Measurements from ENCODE around the gene ARHGAP29.

Gene ARHGAP29, protein sequence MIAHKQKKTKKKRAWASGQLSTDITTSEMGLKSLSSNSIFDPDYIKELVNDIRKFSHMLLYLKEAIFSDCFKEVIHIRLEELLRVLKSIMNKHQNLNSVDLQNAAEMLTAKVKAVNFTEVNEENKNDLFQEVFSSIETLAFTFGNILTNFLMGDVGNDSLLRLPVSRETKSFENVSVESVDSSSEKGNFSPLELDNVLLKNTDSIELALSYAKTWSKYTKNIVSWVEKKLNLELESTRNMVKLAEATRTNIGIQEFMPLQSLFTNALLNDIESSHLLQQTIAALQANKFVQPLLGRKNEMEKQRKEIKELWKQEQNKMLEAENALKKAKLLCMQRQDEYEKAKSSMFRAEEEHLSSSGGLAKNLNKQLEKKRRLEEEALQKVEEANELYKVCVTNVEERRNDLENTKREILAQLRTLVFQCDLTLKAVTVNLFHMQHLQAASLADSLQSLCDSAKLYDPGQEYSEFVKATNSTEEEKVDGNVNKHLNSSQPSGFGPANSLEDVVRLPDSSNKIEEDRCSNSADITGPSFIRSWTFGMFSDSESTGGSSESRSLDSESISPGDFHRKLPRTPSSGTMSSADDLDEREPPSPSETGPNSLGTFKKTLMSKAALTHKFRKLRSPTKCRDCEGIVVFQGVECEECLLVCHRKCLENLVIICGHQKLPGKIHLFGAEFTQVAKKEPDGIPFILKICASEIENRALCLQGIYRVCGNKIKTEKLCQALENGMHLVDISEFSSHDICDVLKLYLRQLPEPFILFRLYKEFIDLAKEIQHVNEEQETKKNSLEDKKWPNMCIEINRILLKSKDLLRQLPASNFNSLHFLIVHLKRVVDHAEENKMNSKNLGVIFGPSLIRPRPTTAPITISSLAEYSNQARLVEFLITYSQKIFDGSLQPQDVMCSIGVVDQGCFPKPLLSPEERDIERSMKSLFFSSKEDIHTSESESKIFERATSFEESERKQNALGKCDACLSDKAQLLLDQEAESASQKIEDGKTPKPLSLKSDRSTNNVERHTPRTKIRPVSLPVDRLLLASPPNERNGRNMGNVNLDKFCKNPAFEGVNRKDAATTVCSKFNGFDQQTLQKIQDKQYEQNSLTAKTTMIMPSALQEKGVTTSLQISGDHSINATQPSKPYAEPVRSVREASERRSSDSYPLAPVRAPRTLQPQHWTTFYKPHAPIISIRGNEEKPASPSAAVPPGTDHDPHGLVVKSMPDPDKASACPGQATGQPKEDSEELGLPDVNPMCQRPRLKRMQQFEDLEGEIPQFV

DNA sequence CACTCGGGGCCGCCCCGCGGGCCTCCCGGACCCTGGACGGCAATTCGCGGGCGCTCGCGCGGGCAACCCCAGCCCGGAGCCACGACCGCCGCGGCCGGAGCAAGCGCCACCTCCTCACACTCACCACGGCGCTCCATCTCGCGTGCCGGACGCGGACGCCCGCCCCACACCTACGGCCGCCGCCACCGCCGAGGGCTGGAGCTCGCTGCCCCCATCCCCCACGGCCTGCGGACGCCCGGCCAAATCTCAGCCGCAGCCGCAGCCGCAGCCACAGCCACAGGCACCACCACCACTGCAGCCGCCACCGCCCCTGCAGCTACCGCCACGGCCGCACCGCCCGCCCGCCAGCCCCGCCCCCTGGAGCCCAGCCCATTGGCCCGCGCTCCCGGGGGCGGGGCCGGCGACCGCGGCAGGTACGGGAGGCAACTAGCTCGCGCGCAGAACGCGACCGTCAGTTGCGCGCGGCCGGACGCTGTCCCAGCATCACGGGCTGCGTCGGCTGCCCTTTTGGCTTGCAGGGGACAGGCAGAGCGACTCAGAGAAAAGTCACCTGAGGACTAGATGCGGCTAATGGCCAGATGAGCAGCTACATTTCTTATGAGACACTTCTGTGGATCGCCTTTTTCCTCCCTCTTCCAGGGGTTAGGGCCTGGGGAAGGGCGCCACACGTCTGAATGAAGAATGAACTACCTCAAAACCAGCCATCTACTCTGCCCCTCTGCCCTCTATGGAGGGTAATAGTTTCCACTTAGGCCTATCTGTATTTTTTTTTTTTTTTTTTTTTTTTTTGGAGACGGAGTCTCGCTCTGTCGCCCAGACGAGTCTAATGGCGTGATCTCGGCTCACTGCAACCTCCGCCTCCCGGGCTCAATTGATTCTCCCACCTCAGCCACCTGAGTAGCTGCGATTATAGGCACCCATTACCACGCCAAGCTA lies at the start of gene ARHGAP29:
TSS of gene ARHGAP29 (minus strand) at position 294 of the 936 bp plus-strand sequence. CDS start 5,973 bp downstream, outside the sequence.
- peaks cover 3% of the 10 kb centered on the region; the same call in 1 of the 2 replicates for H3K27me3 ChIP-seq (ENCODE audit: insufficient read depth, low read depth)
- peak within 1 kb of the TSS; percentile 54 for H2AFZ ChIP-seq (ENCODE audit: low read depth)
- no peaks in the 10 kb centered on the region for H3K36me3 ChIP-seq (ENCODE audit: insufficient read depth)
- no peaks in the 10 kb centered on the region for H3K79me2 ChIP-seq (ENCODE audit: insufficient read depth, low read depth)
- peak within 1 kb of the TSS; percentile 66 for H3K4me2 ChIP-seq
- H3K27ac ChIP-seq, result no peak within 1 kb of the TSS
- no peak for TF ChIP-seq CTCF (conservative IDR thresholded peaks at IDR 0.05; ENCODE audit: low read depth, low read length)
- no peak within 1 kb of the TSS for H3K9ac ChIP-seq
- H4K20me1 ChIP-seq (ENCODE audit: insufficient read depth), result no peaks in the 10 kb centered on the region
- no peak within 1 kb of the TSS for H3K4me3 ChIP-seq (IDR thresholded peaks at IDR 0.05; ENCODE audit: insufficient read depth, low read depth, low read length)
- peaks cover 4% of the 10 kb centered on the region for H3K4me1 ChIP-seq (ENCODE audit: low read depth, poor library complexity, severe bottlenecking)

GRCh38 chr1:94286864-94287437 lies 49.6 kb upstream of the ARHGAP29 start:
- H4K20me1 ChIP-seq (ENCODE audit: insufficient read depth), result no peaks in the 10 kb centered on the region
- H3K79me2 ChIP-seq (ENCODE audit: insufficient read depth, low read depth), result no peaks in the 10 kb centered on the region
- H2AFZ ChIP-seq (ENCODE audit: low read depth), result no peak overlapping the region
- no peak overlapping the region for H3K4me2 ChIP-seq
- H3K27ac ChIP-seq, result no peak overlapping the region
- H3K36me3 ChIP-seq (ENCODE audit: insufficient read depth), result no peaks in the 10 kb centered on the region
- TF ChIP-seq CTCF (conservative IDR thresholded peaks at IDR 0.05; ENCODE audit: low read depth, low read length), result no peak
- H3K4me1 ChIP-seq (ENCODE audit: low read depth, poor library complexity, severe bottlenecking), result peaks cover 16% of the 10 kb centered on the region
- H3K27me3 ChIP-seq (ENCODE audit: insufficient read depth, low read depth), result no peaks in the 10 kb centered on the region
- no peak overlapping the region for H3K4me3 ChIP-seq (IDR thresholded peaks at IDR 0.05; ENCODE audit: insufficient read depth, low read depth, low read length)
- no peak overlapping the region for H3K9ac ChIP-seq

DNA sequence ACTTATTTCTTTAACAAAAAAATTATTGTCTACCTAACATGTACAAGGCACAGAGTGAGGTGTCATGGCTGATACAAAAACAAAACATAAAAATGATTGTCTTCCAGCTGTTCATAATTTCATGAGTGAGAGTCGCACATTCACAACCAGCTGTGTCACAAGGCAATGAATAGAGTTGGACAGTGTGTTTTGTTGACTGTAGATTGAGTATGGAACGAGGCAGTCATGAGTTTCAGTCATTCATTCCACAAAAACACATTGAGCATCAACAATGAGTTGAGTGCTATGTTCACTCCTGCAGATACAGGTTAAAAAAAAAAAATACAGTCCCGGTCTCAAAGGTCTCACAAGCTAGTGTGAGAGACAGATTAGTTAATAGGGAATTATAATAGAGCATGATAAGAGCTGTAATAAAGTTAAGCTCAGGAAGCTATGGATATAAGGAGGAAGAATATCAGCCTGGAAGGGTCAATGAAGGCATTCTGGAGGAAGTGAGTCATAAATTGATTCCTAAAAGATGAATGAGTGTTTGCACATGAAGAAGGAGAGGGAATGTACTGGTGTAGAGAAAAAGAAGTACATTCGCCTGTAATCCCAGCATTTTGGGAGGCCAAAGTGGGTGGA lies 47.8 kb upstream of the ARHGAP29 start:
- Histone ChIP-seq H3K4me1 (ENCODE audit: low read depth, poor library complexity, severe bottlenecking) (peaks cover 16% of the 10 kb centered on the region), H3K9ac (no peak overlapping the region), H3K27me3 (ENCODE audit: insufficient read depth, low read depth) (no peaks in the 10 kb centered on the region), H3K36me3 (ENCODE audit: insufficient read depth) (no peaks in the 10 kb centered on the region), H3K4me2 (peak overlapping the region; percentile 10; the same call in 1 of the 2 replicates), H3K4me3 (IDR thresholded peaks at IDR 0.05; ENCODE audit: insufficient read depth, low read depth, low read length) (no peak overlapping the region), H3K79me2 (ENCODE audit: insufficient read depth, low read depth) (no peaks in the 10 kb centered on the region), H4K20me1 (ENCODE audit: insufficient read depth) (no peaks in the 10 kb centered on the region), H2AFZ (ENCODE audit: low read depth) (no peak overlapping the region), H3K27ac (no peak overlapping the region)
- TF ChIP-seq CTCF (conservative IDR thresholded peaks at IDR 0.05; ENCODE audit: low read depth, low read length), result no peak
